Daoy (cell line): ENCODE measurements around the gene C1QTNF6. TPM values are rescaled to one million over a fixed set of nuclear protein-coding genes. Genes with fewer than 3 reads are reported as not detected.

Source experiments
- DNase-seq: peaks from one replicate; pipeline ENCODE4 v3.0.0-alpha.2; 2015; ENCODE audit warnings: low read depth
- total RNA-seq: library from RNA; depleted of rRNA; stranded (reverse); fragments of >200 nt; shearing (Covaris generic); gene quantifications from 2 replicates; pipeline ENCODE4 v1.2.3, GENCODE V29; 2014

C1QTNF6 gene
- total RNA-seq, 1 experiment from 2014 or later, result 0.34 TPM

DNA sequence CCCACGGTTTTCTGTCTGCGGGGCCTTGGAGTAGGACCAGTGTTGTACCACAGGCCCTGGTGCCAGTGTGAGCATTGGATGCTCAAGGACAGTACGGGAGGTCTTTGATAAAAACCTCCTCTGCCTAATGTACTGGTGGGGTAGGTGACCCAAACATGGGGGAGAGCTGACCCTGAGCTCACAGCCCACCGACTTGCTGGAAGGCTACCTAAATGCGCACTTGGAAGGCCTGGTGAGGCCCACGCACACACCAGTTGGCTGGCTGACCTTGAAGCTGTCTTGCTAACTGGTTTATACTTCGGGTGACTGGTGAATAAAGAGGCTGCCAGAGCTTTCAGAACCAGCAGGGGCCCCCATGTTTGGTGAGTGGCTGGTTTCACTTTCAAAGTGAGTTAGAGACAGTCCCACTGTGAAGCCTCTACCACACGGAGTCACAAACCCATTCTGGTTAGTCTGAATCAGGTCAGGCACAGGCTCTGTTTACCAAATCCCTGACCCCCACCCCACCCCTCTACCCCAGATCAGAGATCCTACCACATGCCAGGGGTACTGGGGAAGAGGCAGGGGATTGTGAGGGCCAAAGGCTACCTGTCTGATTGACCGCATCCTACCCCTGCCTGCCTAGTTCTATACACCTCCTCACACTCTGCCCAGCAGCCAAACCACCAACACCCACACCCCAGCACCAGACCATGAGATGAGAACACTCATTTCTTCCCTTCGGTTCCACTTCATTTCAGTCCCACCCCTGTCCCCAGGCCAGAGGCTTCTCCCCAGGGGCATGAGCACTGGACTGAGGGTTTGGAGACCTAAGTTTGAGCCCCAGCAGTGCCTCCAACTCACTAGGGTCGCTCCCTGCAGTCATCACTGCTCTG is 25.6 kb downstream of the C1QTNF6 start:
- DNase-seq, result no peak

DNA sequence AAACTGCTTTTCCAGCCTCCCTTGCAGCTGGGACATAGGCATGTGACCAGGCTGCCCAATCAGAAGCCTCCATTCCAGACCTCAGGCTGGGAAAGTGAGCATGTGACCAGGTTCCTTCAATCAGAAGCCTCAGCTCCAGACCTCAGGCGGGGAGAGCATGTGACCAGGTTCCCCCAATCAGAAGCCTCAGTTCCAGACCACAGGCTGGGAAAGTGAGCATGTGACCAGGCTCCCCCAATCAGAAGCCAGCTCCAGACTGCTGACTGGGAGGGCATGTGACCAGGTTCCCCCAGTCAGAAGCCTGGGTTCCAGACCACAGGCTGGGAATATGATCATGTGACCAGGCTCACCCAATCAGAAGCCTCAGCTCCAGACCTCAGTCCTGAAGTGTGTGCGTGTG is 26.6 kb downstream of the C1QTNF6 start:
- no peak for DNase-seq

DNA sequence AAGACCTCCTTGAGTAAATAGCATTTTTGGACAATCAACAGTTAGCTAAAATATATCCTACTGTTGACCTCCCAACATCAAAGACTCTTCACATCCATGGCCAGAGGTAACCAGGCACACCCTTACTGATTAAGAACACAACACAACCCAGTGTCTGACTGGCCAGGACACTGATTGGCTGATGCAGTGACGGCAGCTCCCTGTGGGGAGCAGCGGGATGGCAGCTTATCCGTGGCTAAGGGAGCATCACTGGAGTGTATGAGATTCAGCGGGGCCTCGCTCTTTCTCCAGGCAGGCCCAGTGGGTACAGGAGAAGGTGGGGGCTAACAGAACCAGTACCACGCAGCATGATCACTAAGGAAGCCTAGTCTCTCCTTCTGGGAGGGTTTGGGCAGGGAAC is 28.0 kb downstream of the C1QTNF6 start:
- no peak for DNase-seq

- DNase-seq, result no peak
These were observed 29.1 kb downstream of the C1QTNF6 start for GRCh38 chr22:37158963-37159290.

DNA sequence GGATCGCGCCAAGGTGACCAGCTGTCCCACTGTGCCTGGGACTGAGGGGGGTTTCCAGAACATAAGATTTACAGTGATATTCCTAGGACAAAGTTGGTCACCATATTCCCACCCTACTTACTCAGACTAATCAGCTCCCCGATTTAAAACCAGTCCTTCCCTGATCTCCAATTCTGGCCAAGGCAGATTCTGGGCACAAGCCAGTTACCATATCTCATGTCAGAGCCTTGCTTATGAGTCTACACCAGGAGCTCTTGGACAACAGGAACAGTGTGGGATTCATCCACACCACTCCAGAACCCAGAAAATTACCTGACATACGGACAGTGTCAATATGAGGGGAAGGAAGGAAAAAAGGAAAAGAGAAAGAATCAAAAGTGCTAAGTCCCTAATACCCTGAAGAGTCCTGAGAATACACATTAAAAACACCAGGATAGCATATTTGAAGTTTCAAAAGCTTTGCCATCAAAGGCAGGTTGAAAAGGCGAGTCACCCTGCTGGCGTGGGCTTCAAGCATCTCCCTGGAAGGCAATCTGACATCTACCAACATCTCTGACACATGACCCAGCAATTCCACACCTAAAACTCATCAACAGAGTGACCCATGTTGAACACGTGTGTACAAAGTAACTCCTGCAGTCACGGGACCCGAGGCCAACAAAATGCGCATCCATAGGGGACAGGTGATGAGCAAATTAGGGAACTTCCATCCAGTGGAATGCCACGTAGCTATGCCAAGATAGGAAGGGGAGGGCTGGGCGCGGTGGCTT is 30.3 kb downstream of the C1QTNF6 start:
- peak; percentile 45 for DNase-seq

- no peak for DNase-seq
These were observed 31.2 kb downstream of the C1QTNF6 start for GRCh38 chr22:37156686-37157435.

DNA sequence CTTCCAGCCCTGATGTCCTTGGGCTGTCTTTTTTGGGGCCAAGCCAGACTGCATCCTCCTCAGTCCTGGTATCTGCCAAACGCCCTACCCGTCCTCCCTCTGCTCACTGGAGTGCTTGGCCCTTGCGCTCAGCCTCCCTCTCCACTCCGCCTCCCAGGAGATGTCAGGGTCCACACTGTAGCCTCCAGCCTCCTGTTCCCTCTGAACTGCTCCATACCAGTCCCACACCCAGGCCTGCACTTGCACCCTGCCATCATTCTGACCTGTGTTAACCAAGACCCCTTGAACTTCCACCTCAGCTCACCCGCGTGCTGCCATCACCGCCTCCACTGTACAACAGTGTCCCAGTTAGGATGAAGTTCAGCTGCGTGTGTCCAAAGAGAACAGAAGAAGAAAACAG is 32.1 kb downstream of the C1QTNF6 start:
- no peak for DNase-seq

GRCh38 chr22:37154925-37155712 is 32.9 kb downstream of the C1QTNF6 start:
- peak; percentile 34 for DNase-seq

GRCh38 chr22:37153901-37154300 is 34.1 kb downstream of the C1QTNF6 start:
- DNase-seq, result no peak

DNA sequence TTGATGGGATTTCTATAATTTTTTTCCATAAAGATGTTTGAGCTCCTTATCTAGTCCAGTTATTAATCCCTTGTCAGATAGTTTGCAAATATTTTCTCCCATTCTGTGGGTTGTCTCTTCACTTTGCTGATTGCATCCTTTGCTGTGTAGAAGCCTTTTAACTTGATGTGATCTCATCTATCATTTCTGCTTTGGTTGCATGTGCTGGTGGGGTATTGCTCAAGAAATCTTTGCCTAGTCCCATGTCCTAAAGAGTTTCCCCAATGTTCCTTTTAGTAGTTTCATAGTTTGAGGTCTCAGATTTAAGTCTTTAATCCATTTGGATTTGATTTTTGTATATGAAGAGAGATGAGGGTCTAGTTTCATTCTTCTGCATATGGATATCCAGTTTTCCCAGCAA is 36.6 kb downstream of the C1QTNF6 start:
- DNase-seq, result no peak

DNA sequence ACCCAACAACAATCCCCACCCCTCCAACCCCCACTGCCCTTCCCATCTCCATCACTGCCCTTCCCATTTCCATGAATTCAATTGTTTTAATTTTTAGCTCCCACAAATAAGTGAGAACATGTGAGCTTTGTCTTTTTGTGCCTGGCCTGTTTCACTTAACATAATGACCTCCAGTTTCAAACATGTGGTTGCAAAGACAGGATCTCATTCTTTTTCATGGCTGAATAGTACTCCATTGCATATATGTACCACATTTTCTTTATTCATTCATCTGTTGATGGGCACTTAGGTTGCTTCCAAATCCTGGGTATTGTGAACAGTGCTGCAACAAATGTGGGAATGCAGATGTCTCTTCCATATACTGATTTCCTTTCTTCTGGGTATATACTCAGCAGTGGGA is 37.3 kb downstream of the C1QTNF6 start:
- no peak for DNase-seq

DNA sequence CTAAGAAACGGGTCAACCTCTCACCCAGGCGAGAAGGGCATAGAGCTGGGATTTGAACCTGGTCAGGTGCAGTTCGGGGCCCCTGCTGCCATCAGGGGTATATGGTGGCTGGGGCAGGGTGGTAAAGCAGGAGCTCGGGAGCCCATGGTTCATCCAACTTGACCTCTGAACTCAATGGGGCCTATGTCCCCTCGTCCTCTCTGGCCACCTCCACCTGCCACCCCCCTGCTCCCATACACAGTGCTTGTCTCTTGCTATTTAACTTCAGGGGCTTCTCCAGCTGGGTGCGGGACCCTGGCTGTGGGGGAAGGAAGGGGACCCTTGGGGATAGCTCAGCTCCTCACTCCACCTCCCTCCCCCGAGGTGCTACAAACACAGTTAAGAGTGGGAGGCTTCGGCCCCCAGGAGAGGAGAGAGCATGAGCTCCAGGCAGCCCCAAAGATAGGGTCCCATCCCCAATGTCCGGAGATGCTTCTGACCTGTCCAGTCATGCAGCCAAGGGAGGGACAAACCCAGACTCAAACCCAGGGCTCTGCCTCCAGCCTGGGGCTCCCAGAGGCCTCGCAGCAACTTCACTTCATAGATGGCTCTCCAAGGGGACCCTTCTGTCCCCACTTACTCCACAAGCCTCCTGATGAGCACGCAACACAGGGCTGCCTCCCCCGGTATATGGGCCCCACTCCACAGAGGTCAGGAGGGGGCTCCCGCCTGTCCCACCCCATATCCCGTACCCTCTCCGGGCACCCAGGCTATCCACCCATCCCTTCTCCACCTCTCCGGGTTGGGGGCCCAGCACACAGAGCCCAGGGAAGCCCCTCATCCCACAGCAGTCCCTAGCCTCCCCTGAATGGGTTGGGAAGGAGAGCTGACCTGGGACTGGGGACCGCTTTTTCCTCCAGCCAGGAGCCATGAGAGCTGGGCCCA is 39.0 kb downstream of the C1QTNF6 start:
- no peak for DNase-seq

DNA sequence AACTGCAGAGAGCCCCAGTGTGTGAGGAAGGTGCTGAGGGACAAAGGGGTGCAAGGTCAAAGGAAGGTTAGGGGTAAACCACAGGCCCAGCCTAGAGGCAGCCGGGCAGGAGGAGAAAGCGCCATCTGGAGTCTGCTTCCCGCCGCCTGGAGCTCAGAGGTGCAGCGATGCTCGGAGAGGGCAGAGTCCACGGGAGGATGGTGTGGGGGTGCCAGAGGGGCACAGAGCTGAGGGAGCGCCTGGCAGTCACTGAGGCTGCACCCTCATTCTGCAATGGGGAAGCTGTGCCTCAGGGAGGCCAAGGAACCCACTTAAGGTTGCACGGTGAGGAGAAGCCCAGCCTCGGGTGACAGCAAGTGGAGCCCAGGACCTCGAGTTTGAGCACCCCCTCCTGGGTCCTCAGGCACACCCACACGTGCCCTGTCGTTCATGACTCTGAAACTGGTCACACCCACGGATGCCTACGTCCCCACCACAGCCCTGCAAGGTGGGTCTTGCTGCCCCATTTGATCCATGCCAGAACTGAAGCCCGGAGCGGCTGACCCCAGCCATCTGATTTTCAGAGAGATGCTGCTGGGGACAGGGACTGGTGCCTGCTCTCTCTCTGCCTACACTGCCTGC is 39.9 kb downstream of the C1QTNF6 start:
- no peak for DNase-seq

DNA sequence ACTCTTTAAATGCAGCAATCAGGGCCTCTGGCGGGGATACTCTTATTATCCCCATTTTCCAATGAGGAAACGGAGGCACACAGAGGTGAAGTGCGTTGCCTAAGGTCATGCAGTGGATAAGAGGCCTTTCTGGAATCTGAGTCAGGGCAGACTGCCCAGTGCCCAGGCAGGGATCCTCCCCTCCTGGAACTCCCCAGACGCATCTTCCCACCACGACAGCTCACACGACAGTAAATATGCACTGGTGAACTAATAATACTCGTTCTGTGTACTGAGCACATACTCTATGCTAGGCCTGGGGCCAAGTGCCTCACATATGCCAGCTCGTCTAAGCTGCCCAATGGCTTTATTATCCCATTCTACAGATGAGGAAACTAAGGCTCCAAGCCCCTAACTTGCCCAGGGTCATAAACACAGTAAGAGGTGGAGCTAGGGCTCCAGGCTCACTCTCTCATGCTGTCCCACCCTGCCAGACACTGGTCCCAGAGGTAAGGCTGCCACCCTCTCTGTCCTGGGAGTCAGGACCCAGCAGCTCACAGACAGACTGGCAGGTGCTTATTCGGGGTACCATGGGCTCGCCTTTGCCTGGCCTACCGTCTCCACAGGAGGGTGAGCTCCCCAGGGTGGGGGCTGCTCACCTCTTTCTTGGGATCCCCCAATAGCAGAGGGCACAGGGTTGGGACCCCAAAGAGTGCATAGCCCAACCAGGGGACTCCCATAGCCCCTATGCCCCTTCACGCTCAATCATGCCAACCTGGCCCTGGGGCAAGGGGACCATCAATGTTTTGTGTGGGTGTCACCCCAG is 40.7 kb downstream of the C1QTNF6 start:
- no peak for DNase-seq

DNA sequence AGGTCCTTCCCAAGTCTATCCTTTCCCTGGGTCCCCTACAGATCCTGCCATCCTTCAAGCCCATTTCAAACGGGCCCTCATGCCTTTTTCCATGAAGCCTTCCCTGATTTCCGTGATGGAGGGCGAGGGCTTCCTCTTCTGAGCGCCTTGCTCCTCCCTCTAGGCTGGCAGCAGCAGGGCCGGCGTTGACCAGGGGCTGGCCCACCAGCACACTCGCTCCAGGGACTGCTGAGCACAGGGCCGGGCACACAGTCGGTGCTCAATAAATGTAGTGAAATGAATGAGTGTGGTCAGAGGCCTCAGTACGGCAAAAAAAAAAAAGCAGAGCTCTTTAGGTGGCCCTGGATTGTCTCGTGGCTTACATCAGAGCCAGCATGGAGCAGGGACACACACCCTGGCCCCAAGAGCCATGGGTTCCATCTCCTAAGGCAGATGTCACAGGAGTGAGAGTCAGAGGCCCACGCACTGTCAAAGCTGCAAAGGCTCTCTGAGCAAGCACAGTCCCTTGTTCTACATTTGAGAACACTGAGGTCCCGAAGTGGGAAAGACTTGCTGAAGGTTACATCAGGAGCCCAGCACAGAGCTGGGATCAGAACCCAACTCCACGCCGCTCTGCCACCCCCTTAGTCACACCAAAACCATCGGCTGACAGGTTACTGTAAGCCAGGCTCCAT is 41.4 kb downstream of the C1QTNF6 start:
- DNase-seq, result no peak

- DNase-seq, result no peak
These were observed 42.0 kb downstream of the C1QTNF6 start for GRCh38 chr22:37146051-37146385.

- peak; percentile 31 for DNase-seq
These were observed 42.6 kb downstream of the C1QTNF6 start for GRCh38 chr22:37145180-37146050.

- DNase-seq, result no peak
These were observed 43.9 kb downstream of the C1QTNF6 start for GRCh38 chr22:37144180-37144554.
